HG03558 (cell line): Measurements from ENCODE around the gene PRR20G.

Experiments
- ATAC-seq: cut with Tn5 transposase; IDR thresholded peaks from one replicate; pipeline ENCODE4 v1.9.1; 2021; ENCODE audit warnings: moderate number of reproducible peaks; ENCODE audit not compliant: unreplicated experiment; ENCODE audit errors: extremely low read depth

Gene PRR20G

GRCh38 chr3:127237835-127238234 lies 50.0 kb downstream of the PRR20G start:
- no peak for ATAC-seq

DNA sequence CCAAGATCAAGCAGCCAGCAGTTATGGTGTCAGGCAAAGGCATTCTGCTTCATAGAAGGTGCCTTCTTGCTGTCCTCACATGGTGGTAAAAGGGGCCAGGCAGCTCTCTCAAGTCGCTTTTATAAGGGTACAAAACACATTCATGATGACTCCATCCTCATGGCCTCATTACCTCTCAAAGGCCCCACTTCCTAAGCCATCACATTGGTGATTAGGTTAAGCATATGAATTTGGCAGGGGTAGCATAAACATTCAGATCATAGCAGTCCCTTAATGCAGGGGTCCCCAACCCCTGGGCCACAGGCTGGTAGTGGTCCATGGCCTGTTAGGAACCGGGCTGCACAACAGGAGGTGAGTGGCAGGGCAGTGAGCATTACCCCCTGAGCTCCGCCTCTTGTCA lies 52.1 kb downstream of the PRR20G start:
- ATAC-seq: no peak

- ATAC-seq: no peak
These were observed 53.1 kb downstream of the PRR20G start for GRCh38 chr3:127234778-127235177.
